ENCODE measurements around the gene APBA3. TPM values are rescaled to one million over a fixed set of nuclear protein-coding genes. Genes with fewer than 3 reads are reported as not detected.

Gene APBA3
- total RNA-seq, 1 donor from 2014 or later = 12.7 TPM

GRCh38 chr19:3790209-3790734 is 28.8 kb upstream of the APBA3 start:
- intact Hi-C loops (cut with DNase I) = no loop called here
- ATAC-seq (no peak), DNase-seq (ENCODE audit: missing footprints) (no peak)

- no peak for DNase-seq (ENCODE audit: missing footprints)
- no peak for ATAC-seq
- intact Hi-C loops (cut with DNase I) = no loop called here
Observed at GRCh38 chr19:3788996-3789778, 27.7 kb upstream of the APBA3 start.

GRCh38 chr19:3785938-3786824 is 24.7 kb upstream of the APBA3 start, which contains the start of gene MATK:
Gene MATK (minus strand): TSS chr19:3786381. CDS start chr19:3785135, 1,246 bp downstream.
- intact Hi-C loops (cut with DNase I) = no loop called here
- DNase-seq (ENCODE audit: missing footprints) = no peak
- no peak for ATAC-seq

GRCh38 chr19:3785451-3785937 is 24.0 kb upstream of the APBA3 start:
- DNase-seq (ENCODE audit: missing footprints) (no peak), ATAC-seq (no peak)
- intact Hi-C loops (cut with DNase I) = no loop called here

- no peak for DNase-seq (ENCODE audit: missing footprints)
- ATAC-seq = no peak
- intact Hi-C loops (cut with DNase I) = no loop called here
Observed at GRCh38 chr19:3784607-3785450, 23.3 kb upstream of the APBA3 start.

GRCh38 chr19:3783660-3784584 is 22.4 kb upstream of the APBA3 start:
- intact Hi-C loops (cut with DNase I) = no loop called here
- ATAC-seq = no peak
- DNase-seq (ENCODE audit: missing footprints) = no peak

GRCh38 chr19:3782903-3783302 is 21.4 kb upstream of the APBA3 start:
- DNase-seq (ENCODE audit: missing footprints) = no peak
- no peak for ATAC-seq
- intact Hi-C loops (cut with DNase I) = no loop called here

- DNase-seq (ENCODE audit: missing footprints) (no peak), ATAC-seq (no peak)
- intact Hi-C loops (cut with DNase I) = no loop called here
Observed at GRCh38 chr19:3782330-3782729, 20.8 kb upstream of the APBA3 start.

- no peak for DNase-seq (ENCODE audit: missing footprints)
- ATAC-seq = no peak
- intact Hi-C loops (cut with DNase I) = no loop called here
Observed at GRCh38 chr19:3781603-3782002, 20.1 kb upstream of the APBA3 start.

GRCh38 chr19:3780786-3781304 is 19.4 kb upstream of the APBA3 start:
- DNase-seq (ENCODE audit: missing footprints) (no peak), ATAC-seq (no peak)
- intact Hi-C loops (cut with DNase I) = no loop called here

- DNase-seq (ENCODE audit: missing footprints) (no peak), ATAC-seq (no peak)
- intact Hi-C loops (cut with DNase I) = no loop called here
Observed at GRCh38 chr19:3778899-3779723, 17.6 kb upstream of the APBA3 start.

- ATAC-seq = no peak
- no peak for DNase-seq (ENCODE audit: missing footprints)
- intact Hi-C loops (cut with DNase I) = no loop called here
Observed at GRCh38 chr19:3778104-3778867, 16.8 kb upstream of the APBA3 start.

- DNase-seq (ENCODE audit: missing footprints) (no peak), ATAC-seq (no peak)
- intact Hi-C loops (cut with DNase I) = no loop called here
Observed at GRCh38 chr19:3776479-3777040, 15.1 kb upstream of the APBA3 start.

GRCh38 chr19:3775831-3776230 is 14.3 kb upstream of the APBA3 start:
- intact Hi-C loops (cut with DNase I) = no loop called here
- no peak for DNase-seq (ENCODE audit: missing footprints)
- no peak for ATAC-seq

GRCh38 chr19:3775374-3775711 is 13.9 kb upstream of the APBA3 start:
- DNase-seq (ENCODE audit: missing footprints) = no peak
- intact Hi-C loops (cut with DNase I) = no loop called here
- ATAC-seq = no peak
